HG03025 (cell line): ENCODE data around the gene TFDP1.

ENCODE experiments used
- ATAC-seq: cut with Tn5 transposase; IDR thresholded peaks from one replicate; pipeline ENCODE4 v1.9.1; 2021; ENCODE audit warnings: mild to moderate bottlenecking, moderate library complexity; ENCODE audit not compliant: unreplicated experiment, low FRiP score

Gene TFDP1

DNA sequence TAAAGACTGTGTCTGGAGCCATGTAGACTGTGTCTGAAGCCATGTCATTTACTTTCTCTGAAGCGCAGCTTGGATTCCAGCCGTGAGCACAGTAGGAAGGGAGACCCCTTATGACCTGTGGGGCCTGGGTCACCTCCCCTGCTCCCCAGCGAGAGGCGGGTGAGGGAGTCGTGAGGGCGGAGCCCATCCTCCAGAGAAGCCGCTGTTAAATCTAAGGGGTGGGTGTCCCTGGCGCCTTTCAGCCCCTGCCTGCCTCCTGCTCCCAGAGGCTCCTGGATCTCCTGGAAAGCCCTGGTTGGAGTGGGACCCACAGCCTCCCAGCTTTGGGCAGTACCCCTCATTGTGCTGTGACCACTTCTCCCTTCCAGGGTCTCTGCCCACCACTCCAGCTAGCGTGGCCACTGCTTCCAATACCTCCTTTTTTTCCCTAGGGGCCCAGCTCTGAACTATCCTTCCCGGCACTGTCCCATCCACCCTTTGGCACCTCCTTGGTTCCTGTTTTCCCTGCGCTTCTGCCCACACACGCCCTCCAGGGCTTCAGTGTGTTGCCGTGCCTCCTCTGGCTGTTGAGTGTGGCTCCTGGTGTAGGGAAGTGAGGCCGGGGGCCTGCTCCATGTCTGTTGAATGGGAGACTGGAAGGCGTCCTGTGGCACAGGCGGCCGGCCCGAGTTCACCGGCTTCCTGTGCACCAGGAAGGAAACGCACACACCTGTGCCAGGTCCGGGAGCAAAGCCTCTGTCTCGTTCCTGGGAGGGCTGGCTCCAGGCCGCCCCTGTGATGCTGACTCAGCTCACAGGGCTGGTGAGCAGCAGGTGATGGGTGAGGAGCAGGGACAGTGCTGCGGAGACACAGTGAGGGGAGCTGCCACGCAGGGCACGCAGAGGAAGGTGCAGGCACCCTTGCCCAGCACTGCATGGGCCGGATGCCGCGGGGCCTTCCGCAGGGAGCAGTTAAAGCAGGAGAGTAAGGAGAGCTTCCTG, 44.0 kb downstream of the TFDP1 start:
- no peak for ATAC-seq

DNA sequence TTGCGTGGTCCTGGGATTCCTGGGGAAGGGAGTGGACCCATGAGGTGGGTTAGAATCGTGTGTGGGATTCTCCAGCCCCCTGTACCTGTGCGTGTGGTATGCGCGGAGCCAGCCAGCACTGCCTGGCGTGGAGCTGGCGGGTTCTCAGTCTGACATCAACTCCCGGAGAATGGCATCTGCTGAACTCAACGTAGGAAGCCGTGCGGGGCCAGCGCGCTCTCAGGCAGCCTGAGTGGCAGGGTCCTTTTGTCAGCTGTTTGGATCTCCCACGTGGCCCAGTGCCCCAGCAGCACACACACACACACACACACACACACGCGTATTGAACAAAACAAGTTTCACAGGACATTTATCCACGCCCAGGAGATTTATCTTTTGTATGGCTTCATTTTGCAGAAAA, 45.3 kb downstream of the TFDP1 start:
- no peak for ATAC-seq

DNA sequence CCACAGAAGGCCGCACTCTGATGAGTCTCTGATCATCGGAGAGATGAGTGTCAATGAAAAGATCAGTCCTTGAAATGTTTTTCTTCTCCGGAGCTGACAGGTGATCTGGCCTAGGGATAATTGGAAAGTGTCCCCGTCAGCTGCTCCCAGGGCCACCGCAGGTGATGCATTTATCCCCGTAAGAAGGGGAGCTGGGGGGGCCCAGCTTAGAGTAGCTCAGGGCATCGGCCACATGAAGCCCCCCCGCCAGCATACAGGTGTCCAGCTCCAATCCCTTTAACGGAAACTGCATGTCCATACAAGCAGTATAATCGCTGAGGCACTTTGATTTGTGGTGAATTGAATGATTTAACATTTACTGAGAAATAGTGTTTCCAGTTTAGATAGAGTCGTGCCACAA, 45.7 kb downstream of the TFDP1 start:
- ATAC-seq: no peak

DNA sequence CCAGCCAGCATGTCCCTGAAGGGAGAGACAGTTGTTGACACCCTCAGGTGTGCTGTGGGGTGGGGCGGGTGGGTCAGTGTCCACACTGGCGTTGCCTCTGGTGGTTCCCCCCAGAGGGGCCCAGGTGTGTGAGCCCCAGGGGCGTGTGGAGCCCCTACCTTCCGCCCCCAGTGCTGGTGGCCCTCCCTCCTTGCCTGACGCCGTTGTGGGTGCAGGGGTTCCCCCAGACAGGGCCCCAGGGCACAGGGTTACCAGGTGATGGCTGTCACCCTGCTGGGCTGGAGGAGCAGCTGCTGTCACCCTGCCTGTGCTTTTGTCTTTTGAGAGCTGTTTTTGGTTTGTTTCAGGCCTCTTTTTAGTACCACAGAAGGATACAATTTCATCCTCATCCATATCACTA, 46.3 kb downstream of the TFDP1 start:
- no peak for ATAC-seq

DNA sequence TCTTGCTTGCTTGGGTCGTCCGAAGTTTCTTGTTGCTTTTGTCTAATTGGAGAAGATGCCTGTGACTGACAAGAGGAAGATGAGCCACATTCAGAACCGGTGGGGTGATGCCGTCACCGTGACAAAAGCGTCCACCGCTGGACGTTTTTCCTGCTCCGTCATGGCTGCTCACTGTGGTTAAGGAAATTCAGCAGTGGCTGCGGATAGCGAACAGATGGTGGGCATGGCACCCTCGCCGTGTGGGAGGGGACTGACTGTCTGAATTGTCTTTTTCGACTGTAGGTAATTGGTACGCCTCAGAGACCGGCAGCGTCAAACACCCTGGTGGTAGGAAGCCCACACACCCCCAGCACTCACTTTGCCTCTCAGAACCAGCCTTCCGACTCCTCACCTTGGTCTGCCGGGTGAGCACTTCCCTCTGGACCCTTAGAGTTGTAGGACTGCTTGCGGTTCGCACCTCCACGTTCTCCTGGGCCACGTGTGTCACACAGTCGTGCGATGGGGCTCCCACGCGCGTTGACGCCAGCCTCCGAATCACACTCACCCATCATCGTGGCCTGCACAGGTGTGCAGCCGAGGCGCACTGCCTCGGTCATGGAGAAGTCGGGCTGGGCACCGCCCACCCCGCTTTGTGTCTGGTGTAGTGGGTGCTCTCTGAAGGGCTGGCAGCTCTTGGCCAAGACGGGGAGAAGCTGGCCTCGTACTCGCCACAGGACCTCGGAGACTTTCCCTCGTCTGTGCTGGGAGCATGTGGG, 47.0 kb downstream of the TFDP1 start:
- no peak for ATAC-seq

DNA sequence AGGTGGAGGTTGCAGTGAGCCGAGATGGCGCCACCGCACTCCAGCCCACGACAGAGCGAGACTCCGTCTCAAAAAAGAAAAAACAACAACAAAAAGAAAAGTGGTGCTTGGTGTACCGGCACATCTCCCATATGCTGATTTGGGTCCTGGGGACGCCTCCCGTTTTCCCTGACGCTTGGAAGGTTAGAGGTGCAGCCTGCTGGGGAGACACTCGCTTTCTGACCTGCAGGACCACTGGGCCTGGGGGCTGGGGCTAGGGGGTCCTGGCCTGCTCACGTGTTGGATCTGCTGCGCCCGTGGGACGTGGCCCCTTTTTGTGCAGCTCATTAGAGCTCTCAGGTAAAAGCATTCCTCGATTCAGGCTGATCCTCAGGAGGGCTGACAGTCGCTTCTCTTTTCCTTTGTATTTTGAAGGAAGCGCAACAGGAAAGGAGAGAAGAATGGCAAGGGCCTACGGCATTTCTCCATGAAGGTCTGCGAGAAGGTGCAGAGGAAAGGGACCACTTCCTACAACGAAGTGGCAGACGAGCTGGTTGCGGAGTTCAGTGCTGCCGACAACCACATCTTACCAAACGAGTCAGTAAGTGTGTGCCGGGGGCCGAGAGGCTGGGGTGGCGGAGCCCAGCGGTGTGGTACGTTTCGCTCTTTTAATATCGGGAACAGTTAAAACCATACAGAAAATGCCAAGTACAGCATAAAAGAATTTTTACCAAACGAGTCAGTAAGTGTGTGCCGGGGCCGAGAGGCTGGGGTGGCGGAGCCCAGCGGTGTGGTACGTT, 48.3 kb downstream of the TFDP1 start:
- no peak for ATAC-seq

DNA sequence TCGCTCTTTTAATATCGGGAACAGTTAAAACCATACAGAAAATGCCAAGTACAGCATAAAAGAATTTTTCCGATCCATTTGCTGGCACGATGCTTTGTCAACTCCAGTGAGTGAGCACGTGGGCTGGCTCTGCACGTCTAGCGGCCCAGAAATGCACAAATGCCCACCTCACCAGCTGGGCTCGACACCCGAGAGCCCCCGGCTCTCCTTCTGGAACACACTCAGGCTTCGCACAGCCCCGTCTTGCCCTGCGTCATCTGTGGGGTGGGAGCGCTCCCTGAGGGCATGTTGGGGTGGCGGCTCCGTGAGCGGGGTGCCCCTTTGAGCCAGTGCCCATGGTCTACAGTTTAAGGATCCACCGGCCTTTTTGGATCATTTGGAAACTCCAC, 48.9 kb downstream of the TFDP1 start:
- ATAC-seq: no peak

DNA sequence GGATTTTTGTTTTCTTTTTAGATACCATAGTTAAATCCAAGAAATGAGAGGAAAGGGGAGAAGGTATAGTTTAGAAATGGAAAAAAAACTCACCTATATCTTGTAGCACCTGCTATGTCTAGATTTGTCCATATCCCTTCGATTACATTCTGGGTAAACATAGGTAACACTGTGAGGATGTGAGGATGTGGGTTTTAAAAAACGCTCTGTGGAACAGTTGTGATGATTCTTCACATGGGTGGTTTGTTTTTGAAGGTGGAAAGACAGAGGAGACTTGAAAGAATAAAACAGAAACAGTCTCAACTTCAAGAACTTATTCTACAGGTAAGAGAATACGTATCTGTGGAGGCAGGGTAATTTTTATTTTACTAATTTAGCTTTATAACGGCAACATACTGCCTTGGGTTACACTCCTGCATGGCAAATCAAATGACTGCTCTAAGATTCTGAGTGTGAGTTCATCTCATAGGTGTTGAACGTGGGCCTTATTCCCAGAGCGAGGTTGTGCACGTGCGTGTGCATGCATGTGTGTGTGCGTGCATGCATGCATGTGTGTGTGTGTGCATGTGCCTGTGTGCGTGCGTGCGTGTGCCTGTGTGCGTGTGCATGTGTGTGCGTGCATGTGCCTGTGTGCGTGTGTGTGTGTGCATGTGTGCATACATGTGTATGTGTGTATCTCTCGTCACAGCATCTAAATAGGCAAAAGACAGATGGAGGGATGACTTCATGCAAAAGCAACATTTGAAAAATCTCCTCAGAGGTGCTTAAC, 49.9 kb downstream of the TFDP1 start:
- ATAC-seq: no peak

DNA sequence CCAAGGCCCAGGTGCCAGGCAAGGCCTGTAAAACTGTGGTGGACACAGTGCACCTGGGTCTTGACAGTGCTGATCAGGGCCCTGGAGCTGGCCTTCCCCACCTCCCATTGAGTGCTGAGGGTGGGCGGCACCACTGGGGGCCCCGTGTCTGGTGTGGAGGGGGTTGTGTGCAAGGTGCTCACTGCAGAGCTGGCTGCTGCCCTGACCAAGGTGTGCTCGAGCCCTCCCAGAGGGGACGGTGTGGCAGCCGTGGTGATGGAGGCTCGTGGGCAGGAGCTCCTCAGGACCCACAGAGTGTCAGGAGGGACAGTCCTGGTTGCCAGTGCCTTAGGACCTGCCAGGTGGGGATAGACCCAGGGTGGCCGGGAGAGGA, 50.5 kb downstream of the TFDP1 start:
- ATAC-seq: no peak

DNA sequence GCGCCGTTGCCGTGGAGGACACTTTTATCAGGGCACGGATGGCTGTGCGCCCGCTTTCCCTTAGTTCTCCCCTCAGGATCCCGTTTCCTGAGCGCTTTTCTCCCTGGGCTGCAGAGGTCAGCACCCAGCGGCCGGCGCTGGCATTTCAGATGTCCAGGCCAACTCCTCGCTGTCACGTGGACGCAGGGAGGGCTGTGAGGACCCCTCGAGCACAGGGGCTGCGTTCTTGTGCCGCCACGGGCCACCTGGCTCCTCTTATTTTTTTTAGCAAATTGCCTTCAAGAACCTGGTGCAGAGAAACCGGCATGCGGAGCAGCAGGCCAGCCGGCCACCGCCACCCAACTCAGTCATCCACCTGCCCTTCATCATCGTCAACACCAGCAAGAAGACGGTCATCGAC, 51.2 kb downstream of the TFDP1 start:
- no peak for ATAC-seq

DNA sequence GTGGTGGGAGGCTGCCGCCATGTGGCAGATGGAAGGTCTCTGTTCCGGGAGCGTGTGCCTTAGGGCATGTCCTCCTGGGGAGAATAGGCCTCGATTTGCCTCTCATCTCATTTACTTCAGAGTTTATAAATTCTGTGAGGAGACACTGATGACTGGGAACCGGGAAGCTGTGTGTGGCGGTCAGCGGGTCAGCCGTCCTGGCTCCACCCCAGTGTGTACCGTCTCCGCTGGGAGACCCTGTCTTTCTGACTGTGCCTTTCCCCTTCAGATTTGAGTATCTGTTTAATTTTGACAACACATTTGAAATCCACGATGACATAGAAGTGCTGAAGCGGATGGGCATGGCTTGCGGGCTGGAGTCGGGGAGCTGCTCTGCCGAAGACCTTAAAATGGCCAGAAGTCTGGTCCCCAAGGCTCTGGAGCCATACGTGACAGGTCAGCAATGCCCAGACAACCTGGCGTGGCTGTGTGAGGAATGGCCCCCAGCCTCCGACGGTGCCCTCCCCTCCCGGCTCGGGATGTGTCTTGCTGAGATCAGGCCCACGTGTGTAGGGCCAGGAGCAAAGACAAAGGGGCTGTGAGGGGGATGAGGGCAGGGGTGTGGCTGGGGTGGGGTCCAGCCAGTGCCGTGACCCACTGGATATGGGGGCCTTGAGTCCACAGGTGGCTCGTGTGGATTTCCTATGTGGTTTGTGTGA, 51.9 kb downstream of the TFDP1 start:
- no peak for ATAC-seq

DNA sequence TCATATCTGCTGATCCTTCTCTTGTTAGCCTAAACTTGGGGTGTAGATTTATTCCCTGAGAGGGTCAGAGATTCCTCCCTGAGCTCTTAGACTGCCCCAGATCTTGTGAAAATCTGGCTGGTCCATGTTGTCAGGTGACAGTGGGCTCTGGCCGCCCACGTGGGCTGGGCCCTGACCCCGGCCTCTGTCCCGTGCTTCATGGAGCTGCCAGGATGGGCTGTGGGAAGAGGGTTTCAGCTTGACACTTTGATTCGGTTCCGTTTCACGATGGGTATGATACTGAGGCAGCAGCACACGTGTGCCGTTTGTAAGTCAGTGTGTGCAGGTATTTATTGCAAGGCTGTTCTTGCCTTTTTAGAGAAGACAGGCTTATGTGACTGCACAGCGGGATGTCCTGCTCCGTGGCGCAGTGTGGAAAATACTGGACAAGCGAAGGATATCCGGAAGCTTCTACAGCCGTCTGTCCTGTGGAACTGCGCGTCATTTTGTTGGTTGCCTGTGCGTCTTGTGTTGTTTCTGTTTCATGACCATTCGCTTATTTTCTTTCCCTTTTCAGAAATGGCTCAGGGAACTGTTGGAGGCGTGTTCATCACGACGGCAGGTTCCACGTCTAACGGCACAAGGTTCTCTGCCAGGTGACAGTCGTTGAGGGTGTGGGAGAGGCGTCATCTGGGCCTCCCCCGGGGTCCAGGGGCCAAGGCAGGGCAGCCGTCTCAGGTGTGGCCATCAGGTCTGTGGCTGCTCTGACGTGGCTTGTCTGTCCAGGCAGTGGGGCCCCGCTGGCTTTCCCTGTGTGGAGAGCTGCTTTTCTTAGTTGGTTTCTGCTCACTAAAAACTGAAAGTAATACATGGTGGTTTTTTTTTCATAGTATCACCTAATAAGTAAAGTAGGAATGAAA, 53.0 kb downstream of the TFDP1 start:
- ATAC-seq: no peak

DNA sequence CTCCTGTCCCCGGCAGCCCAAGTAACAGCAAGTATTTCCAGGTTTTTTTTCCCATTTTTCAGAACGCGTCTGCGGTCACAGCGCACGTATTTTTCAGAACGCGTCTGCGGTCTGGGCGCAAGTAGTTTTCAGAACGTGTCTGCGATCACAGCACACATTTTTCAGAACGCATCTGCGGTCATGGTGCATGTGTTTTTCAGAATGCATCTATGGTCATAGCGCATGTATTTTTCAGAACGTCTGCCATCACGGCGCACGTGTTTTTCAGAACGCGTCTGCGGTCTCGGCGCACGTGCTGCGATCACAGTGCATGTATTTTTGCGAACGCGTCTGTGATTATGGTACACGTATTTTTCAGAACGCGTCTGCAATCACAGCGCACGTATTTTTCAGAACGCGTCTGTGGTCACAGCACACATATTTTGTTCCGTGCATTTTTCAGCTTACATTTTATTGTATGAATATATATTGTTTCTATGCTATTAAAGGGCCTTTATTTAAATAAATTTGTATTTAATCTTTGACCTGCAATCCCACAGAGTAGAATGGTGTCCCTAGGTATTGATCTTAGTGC, 53.7 kb downstream of the TFDP1 start:
- no peak for ATAC-seq

DNA sequence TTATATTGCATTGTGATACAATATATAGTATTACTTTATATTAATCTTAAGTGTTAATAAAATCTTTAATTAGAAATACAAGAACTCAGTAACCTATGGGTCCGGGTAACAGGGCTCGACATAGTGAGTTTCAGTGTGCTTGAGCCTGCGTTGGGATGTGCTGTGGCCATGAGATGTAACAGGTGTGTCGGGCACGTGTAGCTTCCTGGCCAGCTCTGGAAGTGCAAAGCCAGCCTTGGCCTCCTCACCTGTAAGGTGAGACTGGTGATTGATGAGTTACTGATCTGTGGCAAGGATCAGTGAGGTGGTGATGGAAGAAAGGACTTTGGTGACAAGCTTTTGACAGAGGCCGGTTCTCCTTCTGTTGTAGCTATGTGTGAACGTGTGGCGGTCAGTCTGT, 54.3 kb downstream of the TFDP1 start:
- ATAC-seq: no peak

DNA sequence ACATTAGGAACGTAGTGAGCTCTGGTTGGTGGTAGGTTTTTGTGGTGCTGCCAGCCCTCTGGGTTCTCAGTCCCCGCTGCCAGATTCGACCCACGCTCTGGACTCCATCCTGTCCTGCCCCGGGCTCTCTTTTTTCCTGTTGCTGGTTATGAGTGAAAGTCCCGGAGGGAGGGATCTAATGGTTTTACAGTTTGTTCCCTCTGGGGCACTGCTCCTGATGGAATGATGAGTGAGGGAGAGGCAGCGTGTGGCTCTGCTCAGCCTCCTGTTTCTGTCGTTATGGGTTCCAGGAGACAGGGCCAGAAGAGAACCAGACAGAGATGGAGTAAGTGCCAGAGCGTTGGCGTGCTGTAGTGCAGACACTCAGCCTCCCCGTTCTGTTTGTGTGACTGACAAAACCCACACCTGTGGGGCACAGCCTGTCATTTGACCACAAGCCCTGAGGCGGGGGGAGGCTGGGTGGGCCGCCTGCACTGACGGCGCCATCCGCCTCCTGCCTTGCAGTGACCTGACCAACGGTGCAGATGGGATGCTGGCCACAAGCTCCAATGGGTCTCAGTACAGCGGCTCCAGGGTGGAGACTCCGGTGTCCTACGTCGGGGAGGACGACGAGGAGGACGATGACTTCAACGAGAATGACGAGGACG, 55.2 kb downstream of the TFDP1 start:
- no peak for ATAC-seq

DNA sequence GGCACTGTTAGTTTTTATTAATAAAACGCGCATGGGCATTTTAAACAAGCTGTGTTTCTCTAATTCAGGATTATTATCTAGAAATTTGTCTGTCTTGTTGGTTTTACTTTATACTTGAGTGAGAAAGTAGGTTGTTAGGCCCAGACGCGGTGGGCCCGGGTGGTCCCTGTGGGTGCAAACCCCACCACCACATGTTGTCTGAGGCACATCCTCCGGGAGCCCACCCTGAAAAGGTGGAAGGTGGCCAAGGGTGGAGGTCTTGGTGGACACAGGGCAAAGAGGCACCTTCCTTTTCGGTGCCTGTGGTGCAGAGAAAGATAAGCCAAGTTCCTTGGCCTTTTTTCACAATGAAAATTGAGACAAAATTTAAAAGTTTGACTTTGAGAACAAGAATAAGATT, 56.9 kb downstream of the TFDP1 start:
- no peak for ATAC-seq

DNA sequence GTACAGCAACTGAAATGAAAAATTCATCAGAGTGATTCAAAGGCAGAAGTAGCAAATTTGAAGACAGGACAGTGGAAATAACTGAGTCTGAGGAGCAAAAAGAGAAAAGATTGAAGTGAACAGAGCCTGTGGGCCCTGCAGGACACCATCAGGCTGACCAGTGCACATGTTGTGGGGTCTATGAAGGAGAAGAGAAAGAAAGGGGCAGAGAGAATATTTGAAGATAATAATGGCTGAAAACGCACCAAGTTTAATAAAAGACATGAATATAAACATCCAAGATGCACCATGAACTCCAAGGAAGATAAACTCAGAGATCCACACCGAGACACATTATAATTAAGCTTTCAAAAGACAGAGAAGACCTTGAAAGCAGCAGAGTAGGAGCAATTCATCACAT, 58.0 kb downstream of the TFDP1 start:
- no peak for ATAC-seq

DNA sequence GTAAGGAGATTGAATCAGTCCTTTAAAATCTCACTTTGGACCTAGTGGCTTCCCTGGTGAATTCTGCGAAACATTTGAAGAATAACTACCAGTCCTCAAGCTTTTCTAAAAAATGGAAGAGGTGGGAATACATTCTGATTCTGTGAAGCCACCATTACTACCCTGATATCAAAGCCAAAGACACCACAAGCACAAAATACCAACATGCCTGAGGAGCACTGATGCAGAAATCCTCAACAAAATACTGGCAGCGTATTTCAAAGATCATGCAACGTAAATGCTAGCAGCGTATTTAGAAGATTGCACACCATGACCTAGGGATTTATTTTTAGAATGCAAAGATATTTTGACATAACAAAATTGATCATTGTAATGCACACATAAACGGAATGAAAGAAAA, 59.0 kb downstream of the TFDP1 start:
- no peak for ATAC-seq
